GM12891 (cell line): ENCODE data around the gene CMIP.

Experiments used
- POLR2A ChIP-seq: IDR thresholded peaks from 2 replicates; pipeline ENCODE4 v1.6.1; 2011; ENCODE audit warnings: low read depth, low read length, control low read depth
- POLR2AphosphoS5 ChIP-seq: IDR thresholded peaks from 2 replicates; pipeline ENCODE4 v1.6.1; 2011; ENCODE audit warnings: low read depth, low read length, control low read depth
- SPI1 ChIP-seq: IDR thresholded peaks from 2 replicates; pipeline ENCODE4 v1.6.1; 2011; ENCODE audit warnings: low read depth, low read length, control low read depth
- TAF1 ChIP-seq: IDR thresholded peaks from 2 replicates; pipeline ENCODE4 v1.6.1; 2011; ENCODE audit warnings: low read depth, low read length, control low read depth

- TF ChIP-seq POLR2AphosphoS5 (no peak), POLR2A (no peak), TAF1 (no peak), SPI1 (no peak)
Observed at GRCh38 chr16:81604960-81605383, 160.4 kb downstream of the CMIP start.
